Tibial nerve (tissue), 4 donors: Measurements from ENCODE around the gene SOCS4.

ENCODE experiments used
- EP300 ChIP-seq, 2 donors: sonication (generic); formaldehyde crosslinking; IDR thresholded peaks; one replicate each; pipeline ENCODE4 v1.6.1; 2017; ENCODE audit warnings: antibody characterized with exemption in 2 of 2, mild to moderate bottlenecking in 1 of 2
- POLR2A ChIP-seq, 2 donors: fragments of 450-650 bp; IDR thresholded peaks; one replicate each; pipeline ENCODE4 v1.6.1; 2017; ENCODE audit warnings: antibody characterized with exemption in 2 of 2, mild to moderate bottlenecking in 2 of 2, moderate library complexity in 2 of 2
- TF ChIP-seq, protein P1 (sequence below), 5 experiments: fragments of 200-600 bp in 3 of 5; fragments of 450-650 bp in 2 of 5; sonication (generic) in 3 of 5; IDR thresholded peaks; one replicate each; pipeline ENCODE4 v1.5.1; 2016 to 2019; ENCODE audit warnings: antibody characterized with exemption in 5 of 5, mild to moderate bottlenecking in 3 of 5, moderate library complexity in 2 of 5

DNA sequence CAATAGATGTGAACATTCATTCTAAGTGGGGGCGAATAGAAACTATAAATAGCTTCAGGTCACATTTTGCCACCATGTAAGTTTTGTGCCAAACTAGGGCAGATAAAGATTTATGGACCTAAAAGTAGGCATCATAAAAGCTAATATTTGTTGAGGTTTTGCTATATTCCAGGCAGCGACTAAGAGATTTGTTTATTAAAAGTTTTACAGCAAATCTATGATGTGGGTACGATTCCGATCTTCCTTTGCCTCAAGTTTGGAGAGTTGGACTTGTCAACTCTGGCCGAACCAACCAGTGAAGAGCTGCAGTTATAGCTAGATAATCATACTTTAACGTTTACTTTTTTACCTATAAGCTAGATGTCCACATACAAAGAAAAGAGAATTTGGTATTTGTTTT lies 26.0 kb downstream of the SOCS4 start:
- TF ChIP-seq, protein P1, sequence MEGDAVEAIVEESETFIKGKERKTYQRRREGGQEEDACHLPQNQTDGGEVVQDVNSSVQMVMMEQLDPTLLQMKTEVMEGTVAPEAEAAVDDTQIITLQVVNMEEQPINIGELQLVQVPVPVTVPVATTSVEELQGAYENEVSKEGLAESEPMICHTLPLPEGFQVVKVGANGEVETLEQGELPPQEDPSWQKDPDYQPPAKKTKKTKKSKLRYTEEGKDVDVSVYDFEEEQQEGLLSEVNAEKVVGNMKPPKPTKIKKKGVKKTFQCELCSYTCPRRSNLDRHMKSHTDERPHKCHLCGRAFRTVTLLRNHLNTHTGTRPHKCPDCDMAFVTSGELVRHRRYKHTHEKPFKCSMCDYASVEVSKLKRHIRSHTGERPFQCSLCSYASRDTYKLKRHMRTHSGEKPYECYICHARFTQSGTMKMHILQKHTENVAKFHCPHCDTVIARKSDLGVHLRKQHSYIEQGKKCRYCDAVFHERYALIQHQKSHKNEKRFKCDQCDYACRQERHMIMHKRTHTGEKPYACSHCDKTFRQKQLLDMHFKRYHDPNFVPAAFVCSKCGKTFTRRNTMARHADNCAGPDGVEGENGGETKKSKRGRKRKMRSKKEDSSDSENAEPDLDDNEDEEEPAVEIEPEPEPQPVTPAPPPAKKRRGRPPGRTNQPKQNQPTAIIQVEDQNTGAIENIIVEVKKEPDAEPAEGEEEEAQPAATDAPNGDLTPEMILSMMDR (IDR thresholded peaks at IDR 0.05) = no peak
- TF ChIP-seq EP300 (IDR thresholded peaks at IDR 0.05) = no peak
- TF ChIP-seq POLR2A (IDR thresholded peaks at IDR 0.05) = no peak
